ENCODE data around the gene G6PD. TPM values are rescaled to one million over a fixed set of nuclear protein-coding genes. Genes with fewer than 3 reads are reported as not detected.
"Not testable (repeated sequence)": the region's sequence is repeated elsewhere in the genome, so short reads cannot be mapped to it uniquely, and the experiment has no call there.

Gene G6PD
- polyA plus RNA-seq, 12 donors: 8.5 to 41.0 (median 11.9) TPM; not detected in 1

DNA sequence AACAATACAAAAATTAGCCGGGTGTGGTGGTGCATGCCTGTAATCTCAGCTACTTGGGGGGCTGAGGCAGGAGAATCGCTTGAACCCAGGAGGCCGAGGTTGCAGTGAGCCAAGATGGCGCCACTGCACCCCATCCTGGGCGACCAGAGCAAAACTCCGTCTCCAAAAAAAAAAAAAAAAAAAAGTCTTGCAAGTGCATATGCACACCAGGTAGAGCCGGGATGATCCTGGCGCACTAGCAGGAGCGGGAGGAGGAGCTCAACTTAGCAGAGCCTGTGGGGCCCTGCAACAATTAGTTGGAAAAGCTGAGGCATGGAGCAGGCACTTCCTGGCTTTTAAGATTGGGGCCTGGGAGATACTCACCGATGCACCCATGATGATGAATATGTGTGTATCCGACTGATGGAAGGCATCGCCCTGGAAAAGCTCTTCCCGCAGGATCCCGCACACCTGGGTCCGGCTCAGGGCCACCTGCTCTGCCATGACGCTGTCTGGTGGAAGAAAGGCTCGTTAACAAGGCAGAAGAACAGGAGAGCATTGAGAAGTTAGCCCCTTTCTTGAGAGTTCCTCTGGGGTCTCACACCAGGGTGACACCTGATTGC, 872 bp downstream of the G6PD start:
- no peak for DNase-seq

DNA sequence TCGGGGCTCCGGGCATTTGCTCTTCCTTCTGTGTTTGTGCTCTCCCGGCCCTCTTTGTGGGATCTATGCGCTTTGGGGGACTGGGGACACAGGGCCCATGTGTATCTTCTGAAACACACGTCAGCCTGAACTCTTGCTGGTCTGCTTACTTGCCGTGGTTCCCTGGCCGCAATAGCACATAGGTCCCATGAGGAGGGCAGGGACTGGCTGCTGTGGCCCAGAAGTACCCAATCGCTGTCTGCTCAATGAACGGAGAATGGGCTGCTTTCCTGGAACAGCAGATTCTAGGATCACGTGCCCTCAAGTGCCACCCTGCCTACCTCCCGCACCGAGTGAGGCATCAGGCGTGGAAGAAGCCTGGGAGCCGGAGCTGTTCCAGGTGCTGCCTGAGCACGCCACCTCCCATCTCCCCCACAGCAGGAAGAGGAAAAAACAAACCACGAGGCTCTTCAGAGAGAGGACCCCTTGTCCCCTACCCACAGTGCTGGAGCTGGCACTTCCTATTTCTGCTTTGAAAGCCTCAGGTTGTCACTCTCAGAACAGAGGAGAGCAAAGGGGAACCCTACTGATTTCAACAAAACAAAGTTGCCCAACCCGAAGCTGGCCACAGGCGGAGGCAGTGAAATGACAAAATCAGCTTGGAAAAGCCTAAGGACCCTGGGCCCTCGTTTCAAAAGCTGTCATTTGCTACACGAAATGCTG, 3.8 kb downstream of the G6PD start:
- DNase-seq: no peak

DNA sequence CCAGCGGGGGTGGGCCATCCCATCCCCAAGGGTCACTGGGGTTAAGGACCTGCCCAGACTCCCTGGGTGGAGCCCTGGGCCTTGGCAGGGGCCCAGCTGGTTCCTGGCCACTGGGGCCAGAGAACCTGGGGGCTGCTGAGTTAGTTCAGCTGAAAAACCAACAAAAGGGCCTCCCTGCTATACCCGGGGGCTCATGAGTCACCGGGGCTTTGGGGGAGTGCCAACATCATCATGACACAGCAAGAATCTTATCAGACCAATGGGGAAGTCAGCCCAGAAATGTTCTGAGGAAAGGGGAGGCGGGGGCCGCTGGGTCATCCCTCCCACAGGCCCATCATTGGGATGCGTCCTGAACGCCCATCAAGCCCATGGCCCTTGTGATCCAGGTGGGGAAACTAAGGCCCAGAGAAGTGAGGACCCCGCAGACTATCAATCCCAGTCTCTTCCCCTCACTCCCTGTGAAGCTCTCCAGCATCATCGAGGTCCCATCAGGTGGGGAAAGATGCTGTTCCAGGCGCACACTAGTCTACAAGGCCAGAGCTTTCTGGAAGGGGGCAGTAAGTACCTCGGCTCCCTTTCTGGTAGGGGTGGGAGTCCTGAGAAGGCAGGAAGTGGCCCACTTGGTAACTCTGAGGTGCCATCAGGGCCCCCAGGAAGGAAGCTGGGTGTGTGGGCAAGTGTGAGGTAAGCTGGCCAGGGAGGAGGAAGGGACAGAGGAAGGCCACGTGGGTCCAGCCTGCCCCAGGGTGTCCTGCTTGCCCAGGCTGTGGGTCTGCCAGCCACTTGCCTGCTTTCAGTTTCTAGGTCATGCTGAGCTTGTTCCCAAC, 4.5 kb downstream of the G6PD start:
- no peak for DNase-seq

DNA sequence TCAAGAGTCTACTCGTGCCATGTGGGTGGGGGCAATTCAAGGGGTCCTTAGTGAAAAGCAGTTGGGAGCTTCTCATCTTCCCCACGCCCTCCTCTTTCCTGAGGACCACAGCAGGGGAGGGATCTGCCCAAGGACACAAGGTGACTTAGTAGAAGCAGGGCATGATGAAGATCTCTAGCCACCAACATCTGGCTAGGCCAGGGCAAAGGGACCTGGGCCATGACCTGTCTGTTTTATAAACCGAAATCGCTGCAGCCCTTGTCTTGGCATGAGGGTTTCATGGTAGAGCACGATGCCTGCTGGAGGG, 5.1 kb downstream of the G6PD start:
- no peak for DNase-seq

DNA sequence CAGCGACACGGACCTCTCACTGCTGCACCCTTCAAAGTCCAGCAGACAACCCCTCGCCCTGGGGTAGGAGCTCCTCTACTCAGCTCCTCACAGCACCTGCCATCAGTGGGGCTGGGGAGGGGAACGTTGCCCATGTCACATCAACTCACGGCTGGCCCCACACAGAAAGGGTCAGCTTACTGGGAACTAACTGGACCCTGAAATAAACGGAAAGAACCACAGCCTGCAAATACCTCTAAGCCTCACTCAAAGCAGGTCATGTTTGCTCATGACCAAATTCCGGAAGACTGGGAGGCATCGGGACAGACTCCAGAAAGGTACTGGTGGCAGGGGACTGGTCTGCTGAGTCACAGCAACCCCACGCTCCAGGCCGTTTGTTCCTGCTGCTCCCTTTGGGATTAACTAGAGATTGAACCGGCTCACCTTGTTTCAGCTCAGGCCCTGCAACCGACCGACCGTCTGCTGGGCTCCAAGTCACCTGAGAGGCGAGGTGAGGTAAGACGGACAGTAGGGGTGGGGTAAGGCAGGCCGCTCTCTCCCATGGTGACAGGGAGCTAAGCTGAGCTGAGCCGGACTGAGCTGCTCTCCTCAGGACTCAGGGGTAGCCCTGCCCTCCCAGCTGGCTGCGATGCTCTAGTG, 5.6 kb downstream of the G6PD start:
- DNase-seq: no peak

DNA sequence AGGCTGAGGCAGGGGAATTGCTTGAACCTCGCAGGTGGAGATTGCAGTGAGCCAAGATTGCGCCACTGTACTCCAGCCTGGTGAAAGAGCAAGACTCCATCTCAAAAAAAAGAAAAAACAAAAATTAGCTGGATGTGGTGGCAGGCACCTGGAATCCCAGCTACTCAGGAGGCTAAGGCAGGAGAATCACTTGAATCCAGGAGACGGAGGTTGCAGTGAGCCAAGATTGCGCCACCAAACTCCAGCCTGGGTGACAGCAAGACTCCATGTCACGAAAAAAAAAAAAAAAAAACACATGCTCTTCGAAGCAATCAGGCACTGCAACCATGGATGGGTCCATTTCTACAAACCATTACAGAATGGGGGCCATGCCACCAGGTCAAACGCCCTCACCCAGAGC, 6.3 kb downstream of the G6PD start:
- not testable (repeated sequence) for DNase-seq

DNA sequence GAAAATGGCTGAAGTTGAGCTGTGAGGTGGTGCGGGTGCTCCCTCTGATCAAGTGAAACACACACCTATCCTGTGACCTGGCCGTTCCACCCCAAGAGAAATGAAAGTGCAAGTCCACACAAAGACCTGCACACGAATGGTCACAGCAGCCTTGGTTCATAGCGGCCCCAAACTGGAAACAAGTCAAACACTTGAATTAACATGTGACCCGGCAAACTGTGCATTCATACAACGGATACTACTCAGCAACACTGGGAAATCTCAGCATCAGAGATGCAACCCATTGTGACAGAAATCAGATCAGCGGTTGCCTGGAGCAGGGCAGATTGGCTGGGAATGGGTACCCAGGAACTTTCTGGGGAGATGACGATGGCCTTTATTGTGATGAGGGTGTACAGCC, 7.6 kb downstream of the G6PD start:
- no peak for DNase-seq

DNA sequence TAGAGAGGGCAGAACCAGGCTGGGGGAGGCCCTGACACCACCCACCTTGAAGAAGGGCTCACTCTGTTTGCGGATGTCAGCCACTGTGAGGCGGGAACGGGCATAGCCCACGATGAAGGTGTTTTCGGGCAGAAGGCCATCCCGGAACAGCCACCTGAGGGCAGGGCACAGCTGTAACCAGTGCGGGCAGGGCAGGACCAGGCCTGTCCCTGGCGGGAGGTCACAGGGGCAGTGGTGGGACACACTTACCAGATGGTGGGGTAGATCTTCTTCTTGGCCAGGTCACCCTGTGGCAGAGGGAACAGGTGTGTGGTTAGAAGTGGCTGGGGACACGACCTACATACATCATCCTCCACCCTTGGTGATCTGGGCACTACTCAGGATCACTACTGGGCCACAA, 10.8 kb downstream of the G6PD start:
- DNase-seq: no peak

DNA sequence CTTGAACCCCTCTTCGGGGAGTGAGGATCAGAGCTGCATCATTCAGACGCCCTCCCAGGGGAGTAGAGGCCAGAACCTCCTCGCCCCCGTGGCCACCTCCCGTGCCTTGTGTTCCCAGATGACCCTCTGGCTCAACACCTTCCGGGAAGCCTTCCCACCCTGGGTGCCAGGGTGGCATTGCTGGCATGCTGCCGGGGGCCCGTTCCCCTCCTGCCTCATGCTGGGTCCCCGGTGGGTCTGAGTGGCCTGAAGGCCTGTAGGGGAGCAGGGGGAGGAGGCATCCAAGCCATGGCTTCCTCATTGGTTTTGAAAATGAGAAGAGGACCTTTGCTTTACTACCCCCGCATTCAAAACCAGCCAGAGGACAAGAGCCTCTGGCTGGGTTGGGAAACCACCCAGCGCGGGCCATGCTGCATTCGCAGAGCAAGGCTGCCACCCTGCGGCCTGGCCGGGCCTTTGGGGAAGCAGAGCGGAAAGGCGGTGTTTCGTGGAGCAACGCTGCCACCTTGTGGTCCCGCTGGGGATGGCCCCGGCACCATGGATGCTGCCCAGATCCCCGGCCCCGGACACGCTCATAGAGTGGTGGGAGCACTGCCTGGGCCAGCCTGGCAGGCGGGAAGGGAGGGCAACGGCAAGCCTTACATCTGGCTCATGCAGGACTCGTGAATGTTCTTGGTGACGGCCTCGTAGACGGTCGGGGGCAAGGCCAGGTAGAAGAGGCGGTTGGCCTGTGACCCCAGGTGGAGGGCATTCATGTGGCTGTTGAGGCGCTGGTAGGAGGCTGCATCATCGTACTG, 11.9 kb downstream of the G6PD start:
- DNase-seq: peak; percentile 86

DNA sequence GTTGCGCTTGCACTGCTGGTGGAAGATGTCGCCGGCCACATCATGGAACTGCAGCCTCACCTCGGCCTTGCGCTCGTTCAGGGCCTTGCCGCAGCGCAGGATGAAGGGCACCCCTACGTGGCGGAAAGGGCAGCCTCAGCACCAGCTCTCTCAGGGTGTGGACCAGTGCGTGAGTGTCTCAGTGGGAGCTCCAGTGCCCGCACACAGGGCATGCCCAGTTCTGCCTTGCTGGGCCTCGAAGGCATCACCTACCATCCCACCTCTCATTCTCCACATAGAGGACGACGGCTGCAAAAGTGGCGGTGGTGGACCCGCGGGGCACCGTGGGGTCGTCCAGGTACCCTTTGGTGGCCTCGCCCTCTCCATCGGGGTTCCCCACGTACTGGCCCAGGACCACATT, 14.0 kb downstream of the G6PD start:
- DNase-seq: no peak

DNA sequence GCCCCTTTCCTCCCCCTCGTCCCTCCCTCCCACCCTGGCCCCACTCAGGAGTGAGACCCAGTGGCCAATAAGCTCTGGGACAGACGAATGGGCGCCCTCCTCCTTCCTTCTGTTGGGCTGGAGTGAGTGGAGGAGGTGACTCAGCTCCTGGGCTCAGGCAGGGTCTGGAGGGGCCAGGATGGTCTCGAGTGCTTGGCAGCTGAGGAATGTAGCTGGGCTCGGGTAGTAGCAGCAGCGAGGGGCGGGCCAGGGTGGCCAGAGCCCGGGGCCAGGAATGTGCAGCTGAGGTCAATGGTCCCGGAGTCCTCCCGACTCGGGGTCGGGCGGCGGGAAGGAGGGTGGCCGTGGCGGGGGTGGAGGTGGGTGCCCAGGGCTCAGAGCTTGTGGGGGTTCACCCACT, 15.0 kb downstream of the G6PD start:
- DNase-seq: no peak

DNA sequence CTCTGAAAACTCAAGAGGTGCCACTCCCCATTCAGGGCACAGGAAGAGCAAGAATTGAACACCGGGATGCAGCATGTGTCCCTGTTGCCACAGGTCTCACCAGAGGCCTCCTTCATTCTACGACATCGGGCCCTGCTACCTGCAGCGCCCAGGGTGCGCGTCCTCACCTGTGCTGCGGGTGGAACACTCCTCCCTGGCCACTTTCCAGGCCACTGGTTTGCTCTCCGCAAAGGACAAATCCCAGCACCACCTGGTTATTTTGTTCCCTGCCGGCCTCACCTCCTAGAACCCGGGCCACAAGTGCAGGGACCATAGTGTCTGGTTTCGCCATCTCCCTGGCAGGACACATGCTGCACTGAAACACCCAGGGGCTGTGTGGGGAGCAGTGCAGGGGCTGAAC, 16.4 kb downstream of the G6PD start:
- DNase-seq: no peak

DNA sequence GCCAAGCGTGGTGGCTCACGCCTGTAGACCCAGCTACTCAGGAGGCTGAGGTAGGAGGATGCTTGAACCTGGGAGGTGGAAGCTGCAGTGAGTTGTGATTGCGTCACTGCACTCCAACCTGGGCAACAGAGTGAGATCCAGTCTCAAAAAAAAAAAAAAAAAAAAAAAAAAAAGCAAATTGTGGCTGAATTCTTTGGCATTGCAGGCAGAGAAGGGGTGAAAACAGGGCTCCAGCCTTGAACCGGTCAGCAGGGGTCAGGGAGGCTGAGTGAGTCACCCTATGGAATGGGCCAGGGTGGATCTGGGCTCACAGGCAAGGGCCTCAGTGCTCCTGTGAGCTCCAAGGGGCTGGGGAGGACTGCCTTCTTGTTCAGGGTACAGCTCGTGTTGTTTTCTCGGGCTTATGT, 17.4 kb downstream of the G6PD start:
- DNase-seq: no peak

DNA sequence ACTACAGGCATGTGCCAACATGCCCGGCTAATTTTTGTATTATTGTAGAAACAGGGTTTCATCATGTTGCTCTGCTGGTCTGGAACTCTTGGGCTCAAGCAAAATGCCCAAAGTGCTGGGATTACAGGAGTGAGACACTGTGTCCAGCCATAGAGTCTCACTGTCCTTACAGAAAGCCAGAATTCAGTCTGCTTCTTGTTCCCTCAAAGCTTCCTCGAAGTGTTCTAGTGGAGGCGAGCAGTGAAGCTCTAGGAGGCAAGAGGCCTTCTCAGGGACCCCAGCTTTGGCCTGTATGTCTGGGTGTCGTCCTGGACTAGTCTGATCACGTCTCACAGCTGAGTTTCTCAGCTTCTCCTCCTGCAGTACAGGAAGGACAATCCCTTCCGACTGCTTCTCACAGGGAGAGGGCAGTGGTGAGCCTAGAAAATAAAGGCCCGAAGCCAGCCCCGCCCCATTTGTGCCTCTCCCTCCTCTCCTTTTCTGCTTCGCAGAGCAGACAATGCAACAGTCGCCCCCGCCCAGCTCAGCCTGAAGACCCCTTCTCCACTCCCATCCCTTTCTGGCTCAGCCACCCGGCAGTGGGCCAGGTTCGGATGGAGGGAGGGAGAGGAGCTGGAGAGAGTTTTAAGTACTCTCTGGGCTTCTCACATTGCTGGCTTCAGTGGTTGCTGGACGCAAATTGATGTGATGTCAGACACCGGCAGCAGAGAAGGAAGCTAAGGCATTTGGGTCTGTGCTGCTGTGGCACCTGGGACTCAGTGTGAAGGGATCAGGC, 19.6 kb downstream of the G6PD start:
- peak; percentile 89 for DNase-seq

DNA sequence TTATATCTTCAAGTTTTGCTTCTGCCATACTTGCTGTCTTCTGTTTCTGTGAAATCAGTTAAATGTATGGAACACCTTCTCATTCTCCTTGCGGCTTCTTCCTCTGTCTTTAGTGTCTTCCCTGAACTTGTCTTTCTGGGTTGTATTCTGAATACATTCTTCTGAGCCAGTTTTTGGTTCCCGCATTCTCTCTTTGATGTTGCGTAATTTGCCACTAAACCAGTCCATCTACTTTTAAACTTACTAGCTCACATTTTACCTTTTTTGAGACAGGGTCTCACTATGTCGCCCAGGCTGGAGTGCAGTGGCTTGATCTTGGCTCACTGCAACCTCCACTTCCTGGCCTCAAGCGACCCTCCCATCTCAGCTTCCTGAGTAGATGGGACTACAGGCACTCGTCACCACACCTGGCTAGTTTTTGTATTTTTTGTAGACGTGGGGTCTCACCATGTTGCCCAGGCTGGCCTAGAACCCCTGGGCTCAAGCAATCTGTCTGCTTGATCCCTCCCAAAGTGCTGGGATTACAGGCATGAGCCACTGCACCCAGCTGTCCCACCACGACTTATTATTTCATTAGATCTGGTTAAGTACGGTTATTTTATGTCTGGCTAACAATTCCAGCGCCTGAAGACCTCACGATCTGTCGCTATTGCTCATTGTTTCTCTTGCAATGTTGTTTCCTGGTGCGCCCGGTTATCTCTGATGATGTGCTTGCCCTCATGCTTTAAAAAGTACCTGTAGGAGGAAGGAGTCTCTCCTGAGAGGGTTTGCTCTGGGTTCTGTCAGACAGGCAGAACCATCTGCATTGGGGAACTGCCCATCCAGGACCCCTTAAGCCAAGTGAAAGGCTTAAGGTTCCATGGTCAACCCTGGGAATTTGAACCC, 20.8 kb downstream of the G6PD start:
- no peak for DNase-seq

DNA sequence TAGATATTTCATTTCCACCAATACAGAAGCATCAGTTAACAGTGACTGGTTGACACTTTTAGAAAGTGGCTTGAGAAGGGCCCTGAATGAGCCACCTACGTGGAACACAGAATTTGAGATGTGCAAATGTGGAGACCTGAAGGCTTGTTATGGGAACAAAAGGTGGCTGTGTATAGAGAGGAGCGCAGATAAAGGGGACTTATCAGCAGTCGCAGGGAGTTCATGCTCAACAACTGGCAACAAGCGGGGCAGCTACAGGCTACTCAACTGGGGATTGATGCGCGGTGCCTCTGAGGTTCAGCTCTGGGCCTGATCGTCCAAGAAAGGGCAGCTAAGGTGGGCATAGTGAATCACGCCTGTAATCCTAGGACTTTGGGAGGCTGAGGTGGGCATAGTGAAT, 27.3 kb downstream of the G6PD start:
- DNase-seq: no peak

DNA sequence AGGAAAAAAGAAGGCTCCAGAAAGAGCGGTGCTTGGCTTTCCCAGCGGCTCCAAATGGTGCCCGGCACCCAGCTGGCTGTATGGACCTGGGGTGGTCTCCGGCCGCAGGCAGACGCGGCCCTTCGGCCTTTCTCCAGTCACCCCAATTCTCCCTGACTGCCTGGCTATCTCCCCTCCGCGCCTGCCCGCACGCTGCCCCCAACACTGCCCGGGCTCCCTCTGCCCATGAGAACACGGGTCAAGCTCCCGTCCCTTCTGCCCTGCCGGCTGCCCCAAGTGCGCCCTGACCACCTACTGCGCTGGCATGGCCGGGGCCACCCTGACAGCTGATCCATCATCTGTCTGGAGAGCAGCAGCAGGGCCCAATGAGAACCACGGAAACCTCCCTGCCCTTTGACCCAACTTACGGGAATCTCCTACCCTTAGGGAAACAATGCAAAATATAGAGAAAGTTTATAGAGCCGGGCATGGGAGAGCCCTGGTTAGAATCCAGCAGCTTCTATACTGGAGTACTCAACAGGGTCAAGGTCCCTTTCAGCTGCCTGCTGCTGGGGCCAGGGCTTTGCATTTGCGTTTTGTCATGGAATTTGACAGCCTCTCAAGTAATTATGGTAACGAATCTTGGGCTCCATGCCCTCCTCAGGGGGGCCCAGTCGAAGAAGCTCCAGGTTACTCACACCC, 29.4 kb downstream of the G6PD start:
- no peak for DNase-seq

DNA sequence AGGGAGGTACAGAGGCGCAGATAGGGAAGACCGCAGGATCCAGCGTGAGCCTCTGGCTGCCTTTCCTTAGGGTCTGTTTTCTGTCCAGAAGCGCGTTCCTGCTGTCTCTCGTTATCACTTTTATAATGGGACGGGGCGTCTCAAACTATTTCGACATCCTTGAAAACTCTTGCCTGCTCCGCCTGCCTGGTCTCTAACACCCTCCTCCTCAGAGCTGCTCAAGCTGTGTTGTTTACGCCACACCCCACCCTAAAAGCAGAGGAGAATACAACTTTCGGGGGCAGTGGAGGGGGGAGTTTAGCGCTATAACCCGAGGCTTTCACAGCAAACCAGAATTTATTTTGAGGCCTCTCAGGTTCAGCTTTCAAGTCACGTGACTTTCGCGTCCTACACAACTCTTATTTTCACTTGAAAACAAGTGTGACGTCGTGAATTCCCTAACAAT, 30.0 kb downstream of the G6PD start:
- peak; percentile 56 for DNase-seq

DNA sequence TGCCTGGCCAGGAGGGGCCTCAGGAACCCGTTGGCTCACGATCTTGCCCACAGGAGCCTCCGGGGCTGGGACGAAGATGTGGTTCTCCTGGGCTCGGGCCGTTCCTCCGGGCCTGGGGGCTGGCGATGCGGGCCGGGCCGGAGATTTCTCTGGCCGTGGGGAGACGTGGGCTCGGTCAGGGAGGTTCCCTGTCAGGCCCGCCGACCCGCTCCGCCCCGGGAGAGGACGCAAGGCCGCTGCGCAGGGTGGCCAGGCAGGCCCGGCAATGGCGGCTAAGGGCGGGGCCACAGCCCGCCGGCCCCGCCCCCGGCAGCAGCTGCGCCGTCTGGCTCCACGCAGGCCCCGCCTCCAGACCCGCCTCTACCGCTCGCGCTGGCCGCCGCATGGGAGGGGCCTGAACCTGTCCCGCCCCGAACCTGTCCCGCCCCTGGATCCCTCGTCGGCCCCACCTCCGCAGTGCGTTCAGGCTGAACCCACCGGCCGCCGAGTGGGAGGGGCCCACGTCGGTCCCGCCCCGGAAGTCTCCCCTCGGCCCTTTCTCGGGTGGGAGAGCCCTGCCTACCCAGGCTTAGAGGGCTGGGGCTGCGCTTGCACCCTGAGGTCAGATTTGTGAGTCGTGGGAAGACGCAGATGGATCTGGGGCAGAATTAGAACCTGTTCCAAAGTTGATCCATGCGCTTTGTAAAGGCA, 30.5 kb downstream of the G6PD start, which contains the start of gene FAM3A:
TSS of gene FAM3A (minus strand) at position 267 of the 690 bp plus-strand sequence. CDS start 460 bp downstream, outside the sequence.
- peak; percentile 88 for DNase-seq

Measured in muscle of arm (tissue), 12 donors.